Naive B cell (primary cell): ENCODE data around the gene SIX5. TPM values are rescaled to one million over a fixed set of nuclear protein-coding genes. Genes with fewer than 3 reads are reported as not detected.
A peak's percentile ranks its signal among the peaks of the same experiment; 100 is the strongest.
"Not testable (repeated sequence)": the region's sequence is repeated elsewhere in the genome, so short reads cannot be mapped to it uniquely, and the experiment has no call there.

Experiments used
- ATAC-seq, 2 donors: fragments of 150-1000 bp; cut with Tn5 transposase; 2 replicates each; pipeline ENCODE4 v1.10.0; 2021; ENCODE audit warnings: low read depth in 2 of 2, mild to moderate bottlenecking in 2 of 2, moderate library complexity in 2 of 2
- DNase-seq: peaks from one replicate; pipeline ENCODE4 v3.0.0; 2022
- H3K27ac Mint-ChIP-seq, 6 donors: one replicate each; pipeline ENCODE4 v1.8.0; 2020 to 2022; ENCODE audit warnings: mild to moderate bottlenecking in 6 of 6, mixed read lengths in 6 of 6, moderate library complexity in 5 of 6, inconsistent platforms in 2 of 6
- H3K27me3 Mint-ChIP-seq, 3 donors: one replicate each; pipeline ENCODE4 v1.8.0; 2021 to 2022; ENCODE audit warnings: mixed read lengths in 3 of 3, mild to moderate bottlenecking in 1 of 3
- H3K36me3 Mint-ChIP-seq, 2 donors: one replicate each; pipeline ENCODE4 v1.8.0; 2020 to 2022; ENCODE audit warnings: mixed read lengths in 2 of 2, inconsistent platforms in 1 of 2, mild to moderate bottlenecking in 1 of 2
- H3K4me1 Mint-ChIP-seq, 3 donors: one replicate each; pipeline ENCODE4 v1.8.0; 2020 to 2022; ENCODE audit warnings: mixed read lengths in 3 of 3, inconsistent platforms in 1 of 3, mild to moderate bottlenecking in 1 of 3, moderate library complexity in 1 of 3
- H3K4me3 Mint-ChIP-seq, 8 donors: one replicate each; pipeline ENCODE4 v1.8.0; 2020 to 2022; ENCODE audit warnings: mild to moderate bottlenecking in 8 of 8, mixed read lengths in 8 of 8, moderate library complexity in 8 of 8, inconsistent platforms in 2 of 8
- H3K9me3 Mint-ChIP-seq, 7 donors: one replicate each; pipeline ENCODE4 v1.8.0; 2020 to 2022; ENCODE audit warnings: mixed read lengths in 7 of 7, mild to moderate bottlenecking in 5 of 7, inconsistent platforms in 2 of 7, moderate library complexity in 1 of 7
- polyA plus RNA-seq, 6 donors: library from polyadenylated mRNA; unstranded; fragments of 300-500 nt; fragmentation: Illumina TruSeq; gene quantifications; one replicate each; pipeline ENCODE4 v1.2.3, GENCODE V29; 2021; ENCODE audit warnings: low read depth in 6 of 6

The SIX5 gene
- polyA plus RNA-seq, 6 donors from 2014 or later, result 0.18 TPM; not detected in 5

- no peak for ATAC-seq
- no peaks in the 10 kb centered on the region for H3K9me3 Mint-ChIP-seq
- DNase-seq, result no peak
- peaks cover 0 to 21% (median 9%) of the 10 kb centered on the region in 3 donors for H3K27me3 Mint-ChIP-seq
- no peaks in the 10 kb centered on the region for H3K36me3 Mint-ChIP-seq
- no peak overlapping the region for H3K4me3 Mint-ChIP-seq
- peak overlapping the region in 1 of 6 donors; percentile 76 for H3K27ac Mint-ChIP-seq
- H3K4me1 Mint-ChIP-seq, result no peaks in the 10 kb centered on the region
Observed at GRCh38 chr19:45754323-45754722, 14.7 kb downstream of the SIX5 start.

- no peak for DNase-seq
- H3K4me3 Mint-ChIP-seq, result no peak overlapping the region
- ATAC-seq, result no peak
- H3K4me1 Mint-ChIP-seq, result no peaks in the 10 kb centered on the region
- H3K27ac Mint-ChIP-seq, result no peak overlapping the region
- peaks cover 0 to 13% (median 6%) of the 10 kb centered on the region in 3 donors for H3K27me3 Mint-ChIP-seq
- no peaks in the 10 kb centered on the region for H3K36me3 Mint-ChIP-seq
- H3K9me3 Mint-ChIP-seq, result no peaks in the 10 kb centered on the region
Observed at GRCh38 chr19:45753548-45753947, 15.5 kb downstream of the SIX5 start.

- Mint-ChIP-seq H3K4me1 (no peaks in the 10 kb centered on the region), H3K27me3 (peaks cover 0 to 18% (median 7%) of the 10 kb centered on the region in 3 donors), H3K9me3 (no peaks in the 10 kb centered on the region), H3K36me3 (no peaks in the 10 kb centered on the region), H3K4me3 (no peak overlapping the region), H3K27ac (no peak overlapping the region)
- DNase-seq (no peak), ATAC-seq (no peak)
Observed at GRCh38 chr19:45752639-45753038, 16.4 kb downstream of the SIX5 start.

GRCh38 chr19:45751483-45751882 lies 17.6 kb downstream of the SIX5 start:
- not testable (repeated sequence) for H3K4me1 Mint-ChIP-seq, DNase-seq, H3K4me3 Mint-ChIP-seq, ATAC-seq, H3K36me3 Mint-ChIP-seq, H3K27ac Mint-ChIP-seq, H3K9me3 Mint-ChIP-seq
- H3K27me3 Mint-ChIP-seq, result peaks cover 0 to 20% (median 9%) of the 10 kb centered on the region in 3 donors

GRCh38 chr19:45747513-45747912 lies 21.5 kb downstream of the SIX5 start:
- H3K27ac Mint-ChIP-seq, result peak overlapping the region in 1 of 6 donors; percentile 62
- no peak overlapping the region for H3K4me3 Mint-ChIP-seq
- ATAC-seq (no peak), DNase-seq (no peak)
- H3K9me3 Mint-ChIP-seq, result no peaks in the 10 kb centered on the region
- peaks cover 7 to 36% (median 22%) of the 10 kb centered on the region in 3 donors for H3K27me3 Mint-ChIP-seq
- no peaks in the 10 kb centered on the region for H3K36me3 Mint-ChIP-seq
- no peaks in the 10 kb centered on the region for H3K4me1 Mint-ChIP-seq

GRCh38 chr19:45746866-45747265 lies 22.2 kb downstream of the SIX5 start:
- Mint-ChIP-seq H3K36me3 (no peaks in the 10 kb centered on the region), H3K4me3 (no peak overlapping the region), H3K27me3 (peaks cover 7 to 40% (median 25%) of the 10 kb centered on the region in 3 donors), H3K4me1 (no peaks in the 10 kb centered on the region), H3K9me3 (no peaks in the 10 kb centered on the region), H3K27ac (peak overlapping the region in 1 of 6 donors; percentile 42)
- ATAC-seq (no peak), DNase-seq (no peak)

- Mint-ChIP-seq H3K27me3 (peaks cover 7 to 40% (median 25%) of the 10 kb centered on the region in 3 donors), H3K4me3 (no peak overlapping the region), H3K27ac (no peak overlapping the region), H3K9me3 (no peaks in the 10 kb centered on the region), H3K36me3 (no peaks in the 10 kb centered on the region), H3K4me1 (no peaks in the 10 kb centered on the region)
- DNase-seq, result no peak
- ATAC-seq, result no peak
Observed at GRCh38 chr19:45745606-45746005, 23.4 kb downstream of the SIX5 start.

GRCh38 chr19:45742969-45743368 lies 26.1 kb downstream of the SIX5 start:
- Mint-ChIP-seq H3K9me3 (no peaks in the 10 kb centered on the region), H3K4me1 (no peaks in the 10 kb centered on the region), H3K27me3 (peaks cover 10 to 39% (median 33%) of the 10 kb centered on the region in 3 donors), H3K4me3 (no peak overlapping the region), H3K36me3 (no peaks in the 10 kb centered on the region), H3K27ac (no peak overlapping the region)
- DNase-seq, result no peak
- ATAC-seq, result no peak

GRCh38 chr19:45739498-45740439 lies 29.3 kb downstream of the SIX5 start:
- ATAC-seq (no peak), DNase-seq (no peak)
- no peaks in the 10 kb centered on the region for H3K36me3 Mint-ChIP-seq
- H3K27ac Mint-ChIP-seq, result no peak overlapping the region
- H3K9me3 Mint-ChIP-seq, result no peaks in the 10 kb centered on the region
- H3K4me3 Mint-ChIP-seq, result no peak overlapping the region
- no peaks in the 10 kb centered on the region for H3K4me1 Mint-ChIP-seq
- H3K27me3 Mint-ChIP-seq, result peaks cover 7 to 20% (median 16%) of the 10 kb centered on the region in 3 donors

GRCh38 chr19:45733160-45733810 lies 35.8 kb downstream of the SIX5 start, which contains the start of gene MEIOSIN:
Gene MEIOSIN (plus strand): TSS chr19:45733439. CDS start chr19:45735377, 1,938 bp downstream.
- peak within 1 kb of the TSS in 3 of 6 donors; percentile 24 to 47 (median 41) for H3K27ac Mint-ChIP-seq
- peaks cover 19 to 28% (median 26%) of the 10 kb centered on the region in 3 donors for H3K4me1 Mint-ChIP-seq
- H3K9me3 Mint-ChIP-seq, result no peaks in the 10 kb centered on the region
- DNase-seq (no peak), ATAC-seq (no peak)
- peaks cover 0 to 5% (median 0%) of the 10 kb centered on the region in 3 donors for H3K27me3 Mint-ChIP-seq
- H3K4me3 Mint-ChIP-seq, result peak within 1 kb of the TSS in 5 of 8 donors; percentile 13 to 76 (median 60)
- H3K36me3 Mint-ChIP-seq, result no peaks in the 10 kb centered on the region

GRCh38 chr19:45730368-45731288 lies 38.4 kb downstream of the SIX5 start, which contains the start of gene FBXO46:
Gene FBXO46 (minus strand): TSS chr19:45730896. CDS start chr19:45713495, 17,401 bp downstream.
- ATAC-seq, result peak; percentile 99
- Mint-ChIP-seq H3K4me3 (peak within 1 kb of the TSS; percentile 89 to 98 (median 95)), H3K36me3 (no peaks in the 10 kb centered on the region), H3K9me3 (no peaks in the 10 kb centered on the region), H3K4me1 (peaks cover 23 to 51% (median 38%) of the 10 kb centered on the region in 3 donors), H3K27me3 (no peaks in the 10 kb centered on the region), H3K27ac (peak within 1 kb of the TSS; percentile 90 to 99 (median 96))
- peak; percentile 90 for DNase-seq

- Mint-ChIP-seq H3K27me3 (no peaks in the 10 kb centered on the region), H3K36me3 (no peaks in the 10 kb centered on the region), H3K27ac (peak overlapping the region; percentile 78 to 99 (median 96)), H3K4me3 (peak overlapping the region; percentile 89 to 98 (median 95)), H3K9me3 (no peaks in the 10 kb centered on the region), H3K4me1 (peaks cover 23 to 51% (median 38%) of the 10 kb centered on the region in 3 donors)
- DNase-seq (no peak), ATAC-seq (no peak)
Observed at GRCh38 chr19:45729800-45730290, 39.2 kb downstream of the SIX5 start.
